ENCODE measurements around the gene LINC01488.

Gene LINC01488

DNA sequence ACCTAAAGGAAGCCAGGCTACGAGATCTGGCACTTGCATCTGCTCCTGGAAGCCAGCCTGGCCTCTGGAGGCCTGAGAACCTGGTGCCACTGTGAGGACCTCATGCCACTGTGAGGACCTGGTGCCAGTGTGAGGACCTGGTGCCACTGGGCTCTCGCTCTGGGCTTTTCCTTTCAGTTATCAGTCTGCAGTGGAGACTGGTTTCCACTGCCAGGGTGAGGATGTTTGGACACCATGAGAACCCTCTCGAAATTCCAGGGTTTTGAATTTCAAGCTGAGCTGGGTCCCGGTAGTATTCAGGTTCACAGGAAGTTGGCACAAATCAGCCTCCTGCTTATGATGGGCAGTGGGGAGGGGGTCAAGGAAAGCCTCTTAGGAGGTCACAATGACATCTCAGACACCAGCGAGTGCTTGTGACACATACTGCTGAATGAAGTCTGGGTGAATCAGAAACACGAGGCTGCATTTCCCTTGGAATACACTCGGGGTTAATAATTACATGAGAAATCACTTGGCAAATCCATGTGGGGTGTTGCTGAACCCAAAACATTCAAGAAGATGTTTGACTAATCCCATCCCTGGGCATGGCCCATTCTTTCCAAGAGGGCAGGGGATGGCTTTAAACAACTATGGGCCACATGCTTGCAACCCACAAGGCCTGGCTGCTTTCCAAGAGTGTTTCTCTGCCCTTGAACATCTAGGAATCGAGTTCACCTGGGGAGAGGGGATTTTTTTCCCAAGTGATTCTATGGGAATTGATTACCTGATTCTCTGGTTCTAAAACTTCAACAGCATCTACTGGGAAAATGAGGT lies 60.2 kb downstream of the LINC01488 start:
- Histone ChIP-seq H3K4me1 (ENCODE audit: control insufficient read depth, insufficient read depth, low read length) (no peaks in the 10 kb centered on the region), H3K4me3 (ENCODE audit: low read depth, low read length) (no peak overlapping the region), H3K9me3 (ENCODE audit: control insufficient read depth, insufficient read depth, low read depth, low read length) (no peaks in the 10 kb centered on the region), H3K36me3 (ENCODE audit: control insufficient read depth in 2 of 2, insufficient read depth in 1 of 2, low read length in 2 of 2) (no peaks in the 10 kb centered on the region), H3K27ac (ENCODE audit: extremely low read depth, low read depth, low read length) (no peak overlapping the region)
- TF ChIP-seq ZNF292 (tag by site-specific recombination; IDR thresholded peaks at IDR 0.05; ENCODE audit: borderline replicate concordance, low read depth) (no peak), ZNF132 (tag by site-specific recombination; IDR thresholded peaks at IDR 0.05; ENCODE audit: borderline replicate concordance) (no peak), KLF1 (tag by site-specific recombination; IDR thresholded peaks at IDR 0.05) (no peak), ZNF324 (tag by site-specific recombination; IDR thresholded peaks at IDR 0.05) (no peak), ZNF501 (tag by site-specific recombination; IDR thresholded peaks at IDR 0.05) (no peak), KLF7 (tag by site-specific recombination; IDR thresholded peaks at IDR 0.05; ENCODE audit: borderline replicate concordance) (no peak), MZF1 (tag by site-specific recombination; IDR thresholded peaks at IDR 0.05; ENCODE audit: borderline replicate concordance) (no peak), ZSCAN23 (tag by site-specific recombination; IDR thresholded peaks at IDR 0.05) (no peak), ZNF600 (tag by site-specific recombination; IDR thresholded peaks at IDR 0.05) (no peak), ZNF175 (tag by site-specific recombination; IDR thresholded peaks at IDR 0.05) (no peak), KLF9 (tag by site-specific recombination; IDR thresholded peaks at IDR 0.05; ENCODE audit: low read depth) (no peak), ZNF2 (tag by site-specific recombination; IDR thresholded peaks at IDR 0.05) (no peak), ZNF548 (tag by site-specific recombination; IDR thresholded peaks at IDR 0.05) (no peak), ZNF248 (tag by site-specific recombination; IDR thresholded peaks at IDR 0.05) (no peak)
- TF ChIP-seq, protein P1, sequence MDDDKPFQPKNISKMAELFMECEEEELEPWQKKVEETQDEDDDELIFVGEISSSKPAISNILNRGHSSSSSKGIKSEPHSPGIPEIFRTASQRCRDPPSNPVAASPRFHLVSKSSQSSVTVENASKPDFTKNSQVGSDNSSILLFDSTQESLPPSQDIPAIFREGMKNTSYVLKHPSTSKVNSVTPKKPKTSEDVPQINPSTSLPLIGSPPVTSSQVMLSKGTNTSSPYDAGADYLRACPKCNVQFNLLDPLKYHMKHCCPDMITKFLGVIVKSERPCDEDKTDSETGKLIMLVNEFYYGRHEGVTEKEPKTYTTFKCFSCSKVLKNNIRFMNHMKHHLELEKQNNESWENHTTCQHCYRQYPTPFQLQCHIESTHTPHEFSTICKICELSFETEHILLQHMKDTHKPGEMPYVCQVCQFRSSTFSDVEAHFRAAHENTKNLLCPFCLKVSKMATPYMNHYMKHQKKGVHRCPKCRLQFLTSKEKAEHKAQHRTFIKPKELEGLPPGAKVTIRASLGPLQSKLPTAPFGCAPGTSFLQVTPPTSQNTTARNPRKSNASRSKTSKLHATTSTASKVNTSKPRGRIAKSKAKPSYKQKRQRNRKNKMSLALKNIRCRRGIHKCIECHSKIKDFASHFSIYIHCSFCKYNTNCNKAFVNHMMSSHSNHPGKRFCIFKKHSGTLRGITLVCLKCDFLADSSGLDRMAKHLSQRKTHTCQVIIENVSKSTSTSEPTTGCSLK (tag by site-specific recombination; IDR thresholded peaks at IDR 0.05) = no peak
- TF ChIP-seq, protein P2, sequence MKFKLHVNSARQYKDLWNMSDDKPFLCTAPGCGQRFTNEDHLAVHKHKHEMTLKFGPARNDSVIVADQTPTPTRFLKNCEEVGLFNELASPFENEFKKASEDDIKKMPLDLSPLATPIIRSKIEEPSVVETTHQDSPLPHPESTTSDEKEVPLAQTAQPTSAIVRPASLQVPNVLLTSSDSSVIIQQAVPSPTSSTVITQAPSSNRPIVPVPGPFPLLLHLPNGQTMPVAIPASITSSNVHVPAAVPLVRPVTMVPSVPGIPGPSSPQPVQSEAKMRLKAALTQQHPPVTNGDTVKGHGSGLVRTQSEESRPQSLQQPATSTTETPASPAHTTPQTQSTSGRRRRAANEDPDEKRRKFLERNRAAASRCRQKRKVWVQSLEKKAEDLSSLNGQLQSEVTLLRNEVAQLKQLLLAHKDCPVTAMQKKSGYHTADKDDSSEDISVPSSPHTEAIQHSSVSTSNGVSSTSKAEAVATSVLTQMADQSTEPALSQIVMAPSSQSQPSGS (tag by site-specific recombination; IDR thresholded peaks at IDR 0.05; ENCODE audit: low read depth) = no peak
- TF ChIP-seq, protein P3, sequence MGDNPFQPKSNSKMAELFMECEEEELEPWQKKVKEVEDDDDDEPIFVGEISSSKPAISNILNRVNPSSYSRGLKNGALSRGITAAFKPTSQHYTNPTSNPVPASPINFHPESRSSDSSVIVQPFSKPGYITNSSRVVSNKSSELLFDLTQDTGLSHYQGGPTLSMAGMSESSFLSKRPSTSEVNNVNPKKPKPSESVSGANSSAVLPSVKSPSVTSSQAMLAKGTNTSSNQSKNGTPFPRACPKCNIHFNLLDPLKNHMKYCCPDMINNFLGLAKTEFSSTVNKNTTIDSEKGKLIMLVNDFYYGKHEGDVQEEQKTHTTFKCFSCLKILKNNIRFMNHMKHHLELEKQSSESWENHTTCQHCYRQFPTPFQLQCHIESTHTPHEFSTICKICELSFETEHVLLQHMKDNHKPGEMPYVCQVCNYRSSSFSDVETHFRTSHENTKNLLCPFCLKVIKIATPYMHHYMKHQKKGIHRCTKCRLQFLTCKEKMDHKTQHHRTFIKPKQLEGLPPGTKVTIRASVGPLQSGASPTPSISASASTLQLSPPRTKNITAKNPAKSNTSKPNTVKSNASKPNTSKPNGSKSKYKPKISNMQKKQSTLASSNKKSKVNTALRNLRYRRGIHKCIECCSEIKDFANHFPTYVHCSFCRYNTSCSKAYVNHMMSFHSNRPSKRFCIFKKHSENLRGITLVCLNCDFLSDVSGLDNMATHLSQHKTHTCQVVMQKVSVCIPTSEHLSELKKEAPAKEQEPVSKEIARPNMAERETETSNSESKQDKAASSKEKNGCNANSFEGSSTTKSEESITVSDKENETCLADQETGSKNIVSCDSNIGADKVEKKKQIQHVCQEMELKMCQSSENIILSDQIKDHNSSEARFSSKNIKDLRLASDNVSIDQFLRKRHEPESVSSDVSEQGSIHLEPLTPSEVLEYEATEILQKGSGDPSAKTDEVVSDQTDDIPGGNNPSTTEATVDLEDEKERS (tag by site-specific recombination; IDR thresholded peaks at IDR 0.05) = no peak
- TF ChIP-seq, protein P4, sequence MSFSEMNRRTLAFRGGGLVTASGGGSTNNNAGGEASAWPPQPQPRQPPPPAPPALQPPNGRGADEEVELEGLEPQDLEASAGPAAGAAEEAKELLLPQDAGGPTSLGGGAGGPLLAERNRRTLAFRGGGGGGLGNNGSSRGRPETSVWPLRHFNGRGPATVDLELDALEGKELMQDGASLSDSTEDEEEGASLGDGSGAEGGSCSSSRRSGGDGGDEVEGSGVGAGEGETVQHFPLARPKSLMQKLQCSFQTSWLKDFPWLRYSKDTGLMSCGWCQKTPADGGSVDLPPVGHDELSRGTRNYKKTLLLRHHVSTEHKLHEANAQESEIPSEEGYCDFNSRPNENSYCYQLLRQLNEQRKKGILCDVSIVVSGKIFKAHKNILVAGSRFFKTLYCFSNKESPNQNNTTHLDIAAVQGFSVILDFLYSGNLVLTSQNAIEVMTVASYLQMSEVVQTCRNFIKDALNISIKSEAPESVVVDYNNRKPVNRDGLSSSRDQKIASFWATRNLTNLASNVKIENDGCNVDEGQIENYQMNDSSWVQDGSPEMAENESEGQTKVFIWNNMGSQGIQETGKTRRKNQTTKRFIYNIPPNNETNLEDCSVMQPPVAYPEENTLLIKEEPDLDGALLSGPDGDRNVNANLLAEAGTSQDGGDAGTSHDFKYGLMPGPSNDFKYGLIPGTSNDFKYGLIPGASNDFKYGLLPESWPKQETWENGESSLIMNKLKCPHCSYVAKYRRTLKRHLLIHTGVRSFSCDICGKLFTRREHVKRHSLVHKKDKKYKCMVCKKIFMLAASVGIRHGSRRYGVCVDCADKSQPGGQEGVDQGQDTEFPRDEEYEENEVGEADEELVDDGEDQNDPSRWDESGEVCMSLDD (tag by site-specific recombination; IDR thresholded peaks at IDR 0.05) = no peak
- TF ChIP-seq, protein P5, sequence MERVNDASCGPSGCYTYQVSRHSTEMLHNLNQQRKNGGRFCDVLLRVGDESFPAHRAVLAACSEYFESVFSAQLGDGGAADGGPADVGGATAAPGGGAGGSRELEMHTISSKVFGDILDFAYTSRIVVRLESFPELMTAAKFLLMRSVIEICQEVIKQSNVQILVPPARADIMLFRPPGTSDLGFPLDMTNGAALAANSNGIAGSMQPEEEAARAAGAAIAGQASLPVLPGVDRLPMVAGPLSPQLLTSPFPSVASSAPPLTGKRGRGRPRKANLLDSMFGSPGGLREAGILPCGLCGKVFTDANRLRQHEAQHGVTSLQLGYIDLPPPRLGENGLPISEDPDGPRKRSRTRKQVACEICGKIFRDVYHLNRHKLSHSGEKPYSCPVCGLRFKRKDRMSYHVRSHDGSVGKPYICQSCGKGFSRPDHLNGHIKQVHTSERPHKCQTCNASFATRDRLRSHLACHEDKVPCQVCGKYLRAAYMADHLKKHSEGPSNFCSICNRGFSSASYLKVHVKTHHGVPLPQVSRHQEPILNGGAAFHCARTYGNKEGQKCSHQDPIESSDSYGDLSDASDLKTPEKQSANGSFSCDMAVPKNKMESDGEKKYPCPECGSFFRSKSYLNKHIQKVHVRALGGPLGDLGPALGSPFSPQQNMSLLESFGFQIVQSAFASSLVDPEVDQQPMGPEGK (tag by site-specific recombination; IDR thresholded peaks at IDR 0.05) = no peak
- ChIA-PET POLR2A (no interaction called here), CTCF (no interaction called here)
